GM18517 (cell line): ENCODE data around the gene C1orf198.

ENCODE experiments used
- ATAC-seq: cut with Tn5 transposase; IDR thresholded peaks from one replicate; pipeline ENCODE4 v1.9.1; 2021; ENCODE audit warnings: mild to moderate bottlenecking, moderate library complexity; ENCODE audit not compliant: unreplicated experiment

Gene C1orf198

GRCh38 chr1:230788561-230789275, 79.6 kb downstream of the C1orf198 start:
- no peak for ATAC-seq

GRCh38 chr1:230787471-230787870, 80.8 kb downstream of the C1orf198 start:
- ATAC-seq, result no peak
